SH-SY5Y (cell line): ENCODE measurements around the gene BRSK2.

ENCODE experiments used
- GATA2 ChIP-seq: IDR thresholded peaks from 2 replicates; pipeline ENCODE4 v1.6.1; 2011; ENCODE audit warnings: mild to moderate bottlenecking, low read depth, low read length
- GATA3 ChIP-seq: IDR thresholded peaks from 2 replicates; pipeline ENCODE4 v1.6.1; 2011; ENCODE audit warnings: low read depth, mild to moderate bottlenecking, low read length, moderate library complexity

- TF ChIP-seq GATA2 = no peak
- TF ChIP-seq GATA3 = no peak
These were observed 122.3 kb downstream of the BRSK2 start for GRCh38 chr11:1511937-1512496.
